EL (cell line): ENCODE results near the gene IBA57.

ENCODE experiments used
- DNase-seq: peaks from one replicate; pipeline ENCODE4 v3.0.0-alpha.2; 2016

IBA57 gene

GRCh38 chr1:228228601-228229074 lies 63.0 kb downstream of the IBA57 start:
- peak; percentile 91 for DNase-seq

GRCh38 chr1:228231189-228231588 lies 65.6 kb downstream of the IBA57 start:
- no peak for DNase-seq
